Karpas-422 (cell line): ENCODE results near the gene FAM131C. TPM values are rescaled to one million over a fixed set of nuclear protein-coding genes. Genes with fewer than 3 reads are reported as not detected.
A peak's percentile ranks its signal among the peaks of the same experiment; 100 is the strongest.

Experiments
- DNase-seq: peaks from one replicate; pipeline ENCODE4 v3.0.0-alpha.2; 2015
- H2AFZ ChIP-seq: fragments of 200-600 bp; sonication (generic); 2 replicates; pipeline ENCODE4 v1.6.1; 2014; ENCODE audit warnings: antibody characterized with exemption, low read length, mixed read lengths
- H3K27ac ChIP-seq: fragments of 200-600 bp; sonication (generic); 2 replicates; pipeline ENCODE4 v1.5.1; 2014; ENCODE audit warnings: mild to moderate bottlenecking, low read length, moderate library complexity
- H3K27me3 ChIP-seq: fragments of 200-600 bp; sonication (generic); 2 replicates; pipeline ENCODE4 v1.6.1; 2014; ENCODE audit warnings: low read length, mixed read lengths
- H3K36me3 ChIP-seq: fragments of 200-600 bp; sonication (generic); 2 replicates; pipeline ENCODE4 v1.6.1; 2014; ENCODE audit warnings: low read length, mixed read lengths; ENCODE audit not compliant: insufficient read depth
- H3K4me1 ChIP-seq: fragments of 200-600 bp; sonication (generic); 2 replicates; pipeline ENCODE4 v1.6.1; 2014; ENCODE audit warnings: mild to moderate bottlenecking, low read length, mixed read lengths
- H3K4me2 ChIP-seq: fragments of 200-600 bp; sonication (generic); 2 replicates; pipeline ENCODE4 v1.6.1; 2014; ENCODE audit warnings: low read length, low read depth, mild to moderate bottlenecking; ENCODE audit not compliant: poor library complexity, severe bottlenecking
- H3K4me3 ChIP-seq: fragments of 200-600 bp; sonication (generic); 2 replicates; pipeline ENCODE4 v1.5.1; 2014; ENCODE audit warnings: mild to moderate bottlenecking, antibody characterized with exemption, low read length, mixed read lengths
- H3K79me2 ChIP-seq: fragments of 200-600 bp; sonication (generic); 2 replicates; pipeline ENCODE4 v1.6.1; 2014; ENCODE audit warnings: mild to moderate bottlenecking, low read length, mixed read lengths
- H3K9ac ChIP-seq: fragments of 200-600 bp; sonication (generic); 2 replicates; pipeline ENCODE4 v1.6.0; 2014; ENCODE audit warnings: low read length
- H3K9me2 ChIP-seq: fragments of 200-600 bp; sonication (generic), shearing (Covaris generic); replicated peaks from 2 replicates; pipeline ENCODE4 v1.6.0; 2014; ENCODE audit warnings: mild to moderate bottlenecking, low read length, moderate library complexity; ENCODE audit not compliant: insufficient read depth
- H3K9me3 ChIP-seq: fragments of 300-700, 200-600 bp; sonication (generic); 2 replicates; pipeline ENCODE4 v1.6.1; 2014; ENCODE audit warnings: low read length, mixed read lengths
- H4K20me1 ChIP-seq: fragments of 200-600 bp; sonication (generic); 2 replicates; pipeline ENCODE4 v1.6.1; 2014; ENCODE audit warnings: mild to moderate bottlenecking, antibody characterized with exemption, low read length, low read depth; ENCODE audit not compliant: insufficient read depth
- total RNA-seq: library from RNA; depleted of rRNA; stranded (reverse); fragments of >200 nt; shearing (Covaris generic); gene quantifications from 2 replicates; pipeline ENCODE4 v1.2.3, GENCODE V29; 2014; ENCODE audit warnings: low replicate concordance

Gene FAM131C
- total RNA-seq, 1 experiment from 2014 or later, result not detected

DNA sequence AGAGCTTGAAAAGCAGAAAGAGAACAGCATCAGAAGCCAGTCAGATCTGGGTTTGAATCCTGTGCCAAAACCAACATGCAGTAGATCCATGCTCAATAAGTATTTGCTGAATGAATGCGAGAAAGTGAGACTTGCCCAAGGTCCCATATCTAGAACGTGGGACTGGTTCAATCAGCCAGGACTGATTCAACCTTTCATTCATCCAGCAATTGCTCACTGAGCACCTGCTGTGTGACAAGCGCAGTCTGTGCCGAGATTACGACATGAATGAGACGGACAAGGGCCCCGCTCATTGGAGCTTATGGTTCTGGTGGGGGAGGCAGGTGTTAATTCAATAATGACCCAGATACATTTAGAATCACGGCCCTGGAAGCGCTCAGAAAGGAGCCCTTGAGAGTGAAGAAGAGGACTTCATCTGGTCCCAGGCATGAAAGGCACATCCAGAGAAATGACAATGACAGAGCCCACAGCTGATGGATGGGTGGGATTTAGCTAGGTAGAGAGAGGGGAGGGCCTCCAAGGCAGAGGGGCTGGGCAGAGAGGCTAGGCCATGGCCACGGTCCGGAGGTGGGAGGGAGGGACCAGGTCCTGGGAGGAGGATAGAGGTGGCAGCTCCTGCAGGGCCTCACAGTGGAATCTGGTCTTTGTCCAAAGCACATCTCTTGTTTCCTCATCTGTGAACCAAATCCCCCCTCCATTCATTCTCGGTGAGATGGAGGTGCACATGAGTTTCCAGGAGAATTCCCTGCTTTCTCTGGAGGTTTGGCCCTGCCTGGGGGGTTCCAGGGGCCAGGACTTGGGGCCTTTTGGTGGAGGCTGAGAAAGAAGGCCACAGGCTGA, 4.2 kb upstream of the FAM131C start:
- Histone ChIP-seq H3K9ac (no peak overlapping the region), H3K4me2 (no peak overlapping the region), H3K4me3 (no peak overlapping the region)

DNA sequence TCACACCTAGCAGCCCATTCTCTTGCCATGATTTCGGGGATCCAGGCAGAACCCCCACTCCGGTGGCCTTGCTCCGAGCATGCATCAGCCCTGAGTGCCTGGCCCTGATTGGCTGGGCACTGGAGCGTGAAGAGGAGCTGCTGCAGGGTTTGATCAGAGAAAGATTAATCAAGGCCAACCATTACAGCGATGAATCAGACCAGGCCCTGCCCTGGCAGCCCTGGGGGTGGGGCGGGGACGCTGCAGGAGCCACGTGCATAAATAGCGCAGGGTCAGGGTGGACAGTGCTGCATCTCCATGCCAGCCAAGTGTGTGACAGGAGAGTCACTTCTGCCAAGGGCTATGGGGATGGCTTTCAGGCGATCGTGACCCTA, 3.4 kb upstream of the FAM131C start:
- no peaks in the 10 kb centered on the region for H3K79me2 ChIP-seq
- H3K4me2 ChIP-seq, result no peak overlapping the region
- H2AFZ ChIP-seq, result no peak overlapping the region
- no peak overlapping the region for H3K9ac ChIP-seq
- no peaks in the 10 kb centered on the region for H3K9me2 ChIP-seq
- no peaks in the 10 kb centered on the region for H4K20me1 ChIP-seq
- H3K36me3 ChIP-seq, result no peaks in the 10 kb centered on the region
- no peak for DNase-seq
- H3K27me3 ChIP-seq, result no peaks in the 10 kb centered on the region
- H3K9me3 ChIP-seq, result no peaks in the 10 kb centered on the region
- no peak overlapping the region for H3K27ac ChIP-seq
- peaks cover 10% of the 10 kb centered on the region for H3K4me1 ChIP-seq
- no peak overlapping the region for H3K4me3 ChIP-seq

More for the DNA sequence above, 4.2 kb upstream of the FAM131C start:
- Histone ChIP-seq H3K27me3 (no peaks in the 10 kb centered on the region), H3K79me2 (no peaks in the 10 kb centered on the region), H3K36me3 (no peaks in the 10 kb centered on the region), H2AFZ (no peak overlapping the region), H4K20me1 (no peaks in the 10 kb centered on the region), H3K9me2 (no peaks in the 10 kb centered on the region), H3K4me1 (peaks cover 10% of the 10 kb centered on the region), H3K9me3 (no peaks in the 10 kb centered on the region), H3K27ac (no peak overlapping the region)
- no peak for DNase-seq

DNA sequence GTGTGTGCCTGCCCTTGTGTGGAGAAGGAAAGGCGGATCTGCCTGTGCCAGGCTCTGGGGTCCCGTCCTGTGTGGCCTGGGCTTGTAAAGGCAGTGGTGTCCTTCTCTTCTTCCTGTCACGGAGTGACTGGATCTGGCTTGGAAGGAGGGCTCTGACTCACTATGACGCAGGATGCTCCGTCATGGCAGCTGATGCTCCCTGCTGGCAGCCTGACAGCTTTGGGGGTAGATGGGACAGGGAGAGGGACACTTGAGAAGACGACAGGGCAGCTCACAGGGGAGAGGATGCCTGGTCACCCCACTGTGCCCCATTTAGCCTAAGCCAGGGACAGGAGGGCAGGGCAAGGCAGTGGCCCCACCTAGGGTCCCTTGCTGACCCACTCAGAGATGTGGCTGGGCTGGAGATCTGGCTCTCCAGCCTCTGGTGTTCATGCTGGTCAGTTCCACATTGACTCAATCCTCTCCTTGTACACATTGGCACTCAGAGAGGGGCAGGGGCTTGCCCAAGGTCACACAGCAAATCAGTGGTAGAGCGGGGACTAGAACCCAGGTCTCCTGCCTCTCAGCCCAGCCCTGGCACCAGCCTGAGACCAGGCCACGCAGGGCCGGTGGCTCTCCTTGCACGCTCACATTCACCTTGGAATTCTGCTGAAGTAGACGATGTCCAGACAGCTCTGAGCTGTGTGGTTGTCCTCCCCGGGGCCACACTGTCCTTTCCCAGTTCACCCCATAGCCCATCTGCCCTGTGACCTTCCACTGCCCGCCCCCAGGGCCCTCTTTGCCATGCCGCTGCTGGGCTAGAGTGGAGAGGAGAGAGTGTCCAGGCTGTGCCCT, 2.8 kb upstream of the FAM131C start:
- Histone ChIP-seq H3K27me3 (no peaks in the 10 kb centered on the region), H3K4me3 (no peak overlapping the region), H4K20me1 (no peaks in the 10 kb centered on the region), H3K9ac (no peak overlapping the region), H3K4me2 (no peak overlapping the region), H3K36me3 (no peaks in the 10 kb centered on the region), H2AFZ (no peak overlapping the region), H3K27ac (no peak overlapping the region), H3K4me1 (peaks cover 10% of the 10 kb centered on the region), H3K9me2 (no peaks in the 10 kb centered on the region), H3K9me3 (no peaks in the 10 kb centered on the region), H3K79me2 (no peaks in the 10 kb centered on the region)
- DNase-seq, result no peak

DNA sequence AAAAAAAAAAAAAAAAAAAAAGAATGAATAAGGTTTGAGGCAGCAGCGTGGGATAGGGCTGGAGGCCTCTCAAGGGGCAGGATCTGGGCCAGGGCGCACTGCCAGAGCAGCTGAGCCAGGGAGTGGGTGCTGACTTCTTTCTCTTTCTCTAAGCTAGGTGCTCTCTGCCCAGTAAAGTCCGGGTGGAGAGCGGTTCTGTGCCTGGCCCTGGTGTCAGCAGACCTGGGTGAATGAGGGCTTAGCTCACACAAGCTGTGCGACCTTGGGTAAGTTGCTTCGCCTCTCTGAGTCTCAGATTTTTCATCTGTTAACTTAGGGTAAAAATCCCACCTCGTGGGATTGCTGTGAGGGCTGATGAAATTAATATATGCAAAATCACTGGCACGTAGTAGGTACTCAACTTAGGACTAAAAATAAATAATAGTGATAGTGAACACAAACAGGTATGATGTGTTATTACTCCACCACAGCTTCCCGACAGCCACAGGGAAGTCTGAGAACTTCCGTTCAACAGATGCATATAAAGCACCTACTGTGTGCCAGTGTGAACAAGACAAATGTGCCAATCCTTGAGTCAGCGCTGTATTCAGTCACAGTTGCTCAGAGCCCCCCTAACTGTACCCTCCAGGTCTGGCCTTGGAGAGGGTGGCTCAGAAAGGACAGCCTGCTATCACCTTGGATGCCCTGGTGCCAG, 2.0 kb upstream of the FAM131C start:
- no peak overlapping the region for H3K4me3 ChIP-seq
- H3K9me3 ChIP-seq, result no peaks in the 10 kb centered on the region
- H3K9ac ChIP-seq, result no peak overlapping the region
- no peak overlapping the region for H3K27ac ChIP-seq
- no peak overlapping the region for H2AFZ ChIP-seq
- no peak overlapping the region for H3K4me2 ChIP-seq
- no peaks in the 10 kb centered on the region for H4K20me1 ChIP-seq
- no peaks in the 10 kb centered on the region for H3K79me2 ChIP-seq
- no peak for DNase-seq
- H3K27me3 ChIP-seq, result no peaks in the 10 kb centered on the region
- H3K36me3 ChIP-seq, result no peaks in the 10 kb centered on the region
- peaks cover 10% of the 10 kb centered on the region for H3K4me1 ChIP-seq
- no peaks in the 10 kb centered on the region for H3K9me2 ChIP-seq

DNA sequence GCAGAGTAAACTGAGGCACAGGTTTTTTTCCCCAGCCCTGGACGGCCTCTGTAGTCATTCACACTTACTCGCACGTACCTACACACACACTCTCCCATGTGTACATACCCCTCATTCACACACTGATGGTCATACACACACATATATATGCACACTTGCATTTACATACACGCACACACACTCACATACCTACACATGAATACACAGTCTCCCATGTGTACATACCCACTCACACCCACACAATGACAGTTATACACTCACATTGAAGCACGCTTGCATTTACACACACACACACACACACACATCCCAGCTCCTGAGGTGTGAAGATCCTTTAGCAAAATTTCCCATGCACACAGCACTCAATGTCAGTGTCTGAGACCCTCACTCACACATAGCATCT, 766 bp upstream of the FAM131C start:
- H3K27ac ChIP-seq, result no peak overlapping the region
- no peaks in the 10 kb centered on the region for H3K9me3 ChIP-seq
- no peak overlapping the region for H3K4me3 ChIP-seq
- no peaks in the 10 kb centered on the region for H3K79me2 ChIP-seq
- H3K36me3 ChIP-seq, result no peaks in the 10 kb centered on the region
- H4K20me1 ChIP-seq, result no peaks in the 10 kb centered on the region
- no peaks in the 10 kb centered on the region for H3K9me2 ChIP-seq
- peaks cover 14% of the 10 kb centered on the region for H3K4me1 ChIP-seq
- H2AFZ ChIP-seq, result no peak overlapping the region
- H3K4me2 ChIP-seq, result peak overlapping the region; percentile 69
- H3K27me3 ChIP-seq, result no peaks in the 10 kb centered on the region
- H3K9ac ChIP-seq, result no peak overlapping the region
- DNase-seq, result no peak

DNA sequence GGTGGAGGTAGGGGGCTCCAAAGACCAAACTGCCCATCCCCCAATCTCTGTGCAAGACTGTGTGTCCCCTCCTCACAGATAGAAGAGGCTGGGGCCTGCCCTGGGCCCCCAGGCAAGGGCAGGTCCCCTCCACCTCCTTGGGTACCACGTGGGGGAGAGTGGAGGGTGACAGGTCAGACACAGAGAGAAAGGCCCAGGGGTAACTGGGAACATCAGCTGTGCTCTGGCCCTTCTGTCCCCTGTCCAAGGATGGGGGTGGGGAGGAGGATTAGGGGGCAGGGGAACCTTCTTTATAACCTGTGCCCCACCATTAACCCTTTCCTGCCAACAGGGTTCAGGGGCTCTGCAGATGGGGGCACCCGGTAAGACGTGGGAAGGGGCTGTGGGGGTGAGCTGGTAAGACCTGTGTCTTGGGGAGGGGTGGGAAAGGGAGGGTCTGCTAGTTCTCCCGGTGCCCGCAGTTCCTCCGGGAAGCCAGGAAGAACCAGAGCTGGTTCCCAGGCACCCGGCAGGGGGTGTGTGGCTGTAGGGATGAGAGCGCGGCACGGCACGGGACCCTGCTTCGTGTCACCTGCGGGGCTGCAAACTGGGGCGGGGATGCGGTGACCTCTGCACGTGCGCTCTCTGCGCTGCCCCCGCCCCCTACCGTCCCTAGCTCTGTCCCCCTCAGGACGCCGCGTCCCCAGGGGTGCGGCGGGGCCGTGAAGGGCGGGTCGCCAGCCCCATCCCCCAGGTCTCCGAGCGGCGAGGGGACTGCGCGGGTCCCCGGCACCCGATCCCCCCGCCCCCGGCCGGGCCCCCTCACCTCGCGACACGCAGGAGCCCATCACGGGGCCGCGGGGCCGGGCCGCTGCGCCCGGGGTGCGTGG, 601 bp downstream of the FAM131C start:
- no peaks in the 10 kb centered on the region for H3K27me3 ChIP-seq
- H3K27ac ChIP-seq, result no peak overlapping the region
- no peaks in the 10 kb centered on the region for H3K36me3 ChIP-seq
- no peaks in the 10 kb centered on the region for H4K20me1 ChIP-seq
- H3K4me1 ChIP-seq, result peaks cover 11% of the 10 kb centered on the region
- H2AFZ ChIP-seq, result no peak overlapping the region
- no peaks in the 10 kb centered on the region for H3K9me2 ChIP-seq
- no peak overlapping the region for H3K4me2 ChIP-seq
- DNase-seq, result no peak
- no peak overlapping the region for H3K9ac ChIP-seq
- H3K9me3 ChIP-seq, result no peaks in the 10 kb centered on the region
- no peak overlapping the region for H3K4me3 ChIP-seq
- no peaks in the 10 kb centered on the region for H3K79me2 ChIP-seq

DNA sequence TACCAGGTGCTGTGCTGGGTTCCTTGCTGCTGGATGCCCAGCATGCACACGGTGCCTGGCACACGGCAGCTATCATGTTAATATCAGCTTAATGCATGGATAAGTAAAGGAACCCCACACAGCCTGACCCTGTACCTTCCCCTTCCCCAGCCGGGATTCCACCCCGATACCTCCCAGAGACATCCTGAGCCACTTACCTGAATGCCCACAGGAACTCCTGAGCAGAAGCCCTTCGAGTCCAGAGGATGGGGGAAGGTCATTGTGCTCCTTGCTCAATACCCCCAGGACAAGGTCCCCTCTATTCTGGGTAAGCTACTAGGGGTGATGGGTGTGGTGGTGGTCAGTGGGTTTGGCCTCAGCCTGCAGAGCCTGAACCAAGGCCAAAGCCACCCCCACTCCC, 1.4 kb downstream of the FAM131C start:
- no peak overlapping the region for H3K9ac ChIP-seq
- DNase-seq, result no peak
- H3K36me3 ChIP-seq, result no peaks in the 10 kb centered on the region
- no peak overlapping the region for H2AFZ ChIP-seq
- H4K20me1 ChIP-seq, result no peaks in the 10 kb centered on the region
- peaks cover 17% of the 10 kb centered on the region for H3K4me1 ChIP-seq
- no peaks in the 10 kb centered on the region for H3K9me3 ChIP-seq
- no peak overlapping the region for H3K27ac ChIP-seq
- H3K4me3 ChIP-seq, result no peak overlapping the region
- no peaks in the 10 kb centered on the region for H3K9me2 ChIP-seq
- no peaks in the 10 kb centered on the region for H3K27me3 ChIP-seq
- H3K79me2 ChIP-seq, result no peaks in the 10 kb centered on the region
- H3K4me2 ChIP-seq, result no peak overlapping the region
